HG02970 (cell line): ENCODE data around the gene PRDM12.

Experiments used
- ATAC-seq: cut with Tn5 transposase; IDR thresholded peaks from one replicate; pipeline ENCODE4 v1.9.1; 2021; ENCODE audit warnings: mild to moderate bottlenecking, moderate library complexity, moderate number of reproducible peaks; ENCODE audit not compliant: unreplicated experiment, low FRiP score

The PRDM12 gene

GRCh38 chr9:130664251-130665028 is at the start of gene PRDM12:
Gene PRDM12, plus strand, starts transcription at chr9:130664594. Its CDS starts 60 bp downstream, at chr9:130664654.
- ATAC-seq: no peak

GRCh38 chr9:130616451-130616850 is 47.9 kb upstream of the PRDM12 start:
- no peak for ATAC-seq

- no peak for ATAC-seq
These were observed 40.9 kb upstream of the PRDM12 start for GRCh38 chr9:130623466-130623865.

DNA sequence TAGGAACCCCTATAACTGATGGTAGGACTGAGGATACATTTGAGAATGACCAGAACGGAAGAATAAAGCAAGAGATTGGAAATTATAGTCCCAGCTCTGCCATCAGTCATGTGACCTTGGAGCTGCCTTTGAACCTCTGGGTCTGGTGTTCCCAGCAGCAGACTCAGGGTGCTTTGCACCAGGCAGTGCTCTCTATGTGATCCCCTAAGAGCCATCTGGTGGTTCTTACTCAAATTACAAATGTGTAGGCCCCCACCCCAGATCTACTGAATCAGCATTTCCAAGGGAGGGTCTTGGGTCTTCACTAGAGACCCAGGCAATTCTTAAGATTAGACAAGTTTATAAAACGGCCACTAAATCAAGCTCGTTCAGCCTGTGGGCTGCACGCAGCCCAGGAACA is 40.2 kb upstream of the PRDM12 start:
- no peak for ATAC-seq

DNA sequence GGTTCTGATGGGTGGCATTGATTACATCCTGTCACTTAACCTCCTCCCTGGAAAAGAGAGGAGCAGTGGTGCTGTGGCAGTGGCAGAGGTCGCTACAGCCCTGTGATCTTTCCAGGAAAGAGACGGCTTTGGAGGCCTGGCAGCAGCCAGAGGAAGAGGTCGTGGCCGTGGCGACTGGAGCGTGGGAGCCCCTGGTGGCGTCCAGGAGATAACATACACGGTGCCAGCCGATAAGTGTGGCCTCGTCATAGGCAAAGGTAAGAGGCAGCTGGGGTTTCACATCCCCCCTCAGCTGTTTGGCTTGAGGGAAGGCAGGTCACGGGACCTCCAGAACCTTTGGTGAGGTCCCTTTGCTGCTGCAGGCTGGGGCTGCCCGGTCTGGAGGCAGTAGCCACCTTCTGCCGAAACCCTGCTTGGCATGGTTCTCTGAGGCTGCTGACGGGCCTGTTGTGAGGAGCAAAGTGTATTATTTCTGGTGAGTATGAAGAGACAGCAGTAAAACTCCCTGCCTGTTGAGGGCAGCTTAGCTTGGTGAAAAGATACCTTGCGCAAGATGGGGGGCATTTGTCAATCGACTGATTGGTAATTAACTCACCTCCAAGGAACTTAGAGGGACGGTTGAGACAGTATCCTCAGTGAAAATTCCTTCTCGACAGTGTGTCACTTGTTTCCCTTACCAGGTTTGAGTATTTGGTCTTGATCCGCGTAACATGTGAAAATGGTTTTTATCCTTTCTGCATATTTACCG is 38.0 kb upstream of the PRDM12 start:
- ATAC-seq: no peak

DNA sequence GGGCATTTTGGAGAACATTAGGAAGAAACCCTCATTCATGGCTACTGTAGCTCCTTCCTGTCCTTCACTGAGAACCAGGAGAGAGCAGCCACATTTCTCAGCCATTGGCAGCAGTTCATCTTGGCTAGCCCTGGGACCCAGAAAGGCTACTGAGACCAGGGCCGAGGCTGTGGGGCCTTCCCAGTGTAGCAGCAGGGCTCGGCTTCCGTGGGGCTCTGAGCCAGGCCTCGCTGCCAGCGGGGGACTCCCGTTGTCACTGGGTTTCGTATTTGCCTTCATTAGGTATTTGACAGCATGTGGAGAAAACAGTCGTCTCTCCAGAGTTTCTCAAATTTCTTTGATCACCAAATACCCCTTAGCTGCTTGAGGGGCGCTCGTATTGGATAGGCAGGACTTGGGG is 37.3 kb upstream of the PRDM12 start:
- no peak for ATAC-seq

- no peak for ATAC-seq
These were observed 36.2 kb upstream of the PRDM12 start for GRCh38 chr9:130627896-130628792.

- no peak for ATAC-seq
These were observed 34.8 kb upstream of the PRDM12 start for GRCh38 chr9:130629443-130630070.

DNA sequence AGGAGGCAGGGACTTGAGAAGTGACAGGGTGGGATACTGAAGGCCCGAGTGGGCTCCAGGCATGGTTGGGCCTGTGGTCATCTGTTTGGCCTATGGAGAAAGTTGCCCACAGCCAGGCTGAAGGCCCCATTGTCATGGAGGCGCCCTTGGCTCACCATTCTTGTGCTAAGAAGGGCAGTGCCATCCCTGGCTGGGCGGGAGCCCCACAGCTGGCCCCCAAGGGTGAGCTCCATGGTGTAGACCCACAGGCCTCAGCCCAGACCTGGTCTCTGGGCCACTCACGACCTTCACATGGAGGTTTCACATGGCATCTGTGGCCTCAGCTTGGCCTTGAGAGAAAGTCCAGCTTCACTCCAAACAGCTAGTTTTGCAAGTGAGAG is 34.3 kb upstream of the PRDM12 start:
- ATAC-seq: no peak

DNA sequence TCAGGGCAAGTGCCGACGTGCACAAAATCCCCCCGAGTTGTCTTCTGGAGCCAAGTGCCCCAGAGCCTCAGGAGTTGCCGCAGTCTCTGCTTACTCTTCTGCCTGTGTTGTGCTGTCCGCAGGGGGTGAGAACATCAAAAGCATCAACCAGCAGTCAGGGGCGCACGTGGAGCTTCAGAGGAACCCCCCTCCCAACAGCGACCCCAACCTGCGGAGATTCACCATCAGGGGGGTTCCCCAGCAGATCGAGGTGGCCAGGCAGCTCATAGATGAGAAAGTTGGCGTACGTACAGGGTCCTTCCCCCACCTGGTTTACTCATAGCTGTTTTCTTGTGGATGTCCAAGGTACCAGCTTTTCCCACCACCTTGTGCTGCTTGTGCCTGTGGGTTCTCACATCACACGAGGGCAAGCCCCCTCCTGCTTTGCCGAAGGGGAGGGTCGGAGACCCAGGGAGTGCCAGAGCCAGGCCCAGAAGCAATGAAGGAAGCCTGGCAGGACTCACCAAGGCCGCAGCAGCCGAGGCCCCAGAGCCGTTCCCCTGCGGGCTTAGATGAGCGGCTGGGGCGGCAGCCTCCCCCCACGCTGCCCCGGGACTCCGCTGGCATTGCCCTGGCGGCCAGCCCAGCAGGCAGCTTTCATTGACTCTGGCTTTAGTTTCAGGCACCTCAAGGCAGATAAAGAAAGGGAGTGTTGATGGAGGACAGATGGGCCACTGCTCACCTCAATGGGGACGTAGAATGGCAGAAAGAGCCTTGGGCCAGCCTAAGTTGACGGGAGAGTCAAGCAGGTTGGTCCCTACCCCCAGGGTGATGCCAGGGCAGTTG is 33.7 kb upstream of the PRDM12 start:
- ATAC-seq: no peak

DNA sequence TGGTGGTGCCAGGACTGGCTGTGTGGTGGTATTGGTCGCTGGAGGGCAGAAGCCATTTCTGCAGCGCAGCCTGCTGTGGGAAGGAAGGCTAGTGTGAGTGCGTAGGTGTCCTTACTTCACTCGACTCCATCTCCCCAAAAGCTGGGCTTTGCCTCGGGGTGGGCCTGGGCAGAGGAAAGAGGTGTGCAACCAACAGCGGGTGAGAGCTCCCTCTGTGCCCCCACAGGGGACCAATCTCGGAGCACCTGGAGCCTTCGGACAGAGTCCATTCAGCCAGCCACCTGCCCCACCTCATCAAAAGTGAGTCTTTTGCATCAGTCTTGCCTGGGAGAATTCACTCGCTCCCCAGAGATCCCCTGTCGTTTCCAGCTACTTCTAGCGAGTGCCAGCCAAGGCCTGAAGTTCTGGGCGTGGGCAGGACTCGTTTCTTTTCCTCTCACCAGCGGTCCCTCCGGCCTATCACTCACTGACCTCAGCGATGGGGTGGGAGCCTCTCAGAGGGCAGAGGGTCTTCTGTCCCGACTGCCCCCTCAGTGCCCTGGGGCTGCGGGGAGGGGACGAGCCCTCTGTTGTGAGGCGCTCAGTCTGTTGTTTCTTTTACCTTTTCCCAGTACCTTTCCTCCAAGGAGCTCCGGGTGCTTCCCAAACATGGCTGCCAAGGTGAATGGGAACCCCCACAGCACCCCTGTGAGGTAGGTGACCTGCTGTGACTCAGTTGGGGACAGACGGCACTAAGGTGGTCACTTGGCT is 32.9 kb upstream of the PRDM12 start:
- ATAC-seq: no peak

GRCh38 chr9:130632081-130632710 is 32.2 kb upstream of the PRDM12 start:
- no peak for ATAC-seq

GRCh38 chr9:130632841-130633240 is 31.6 kb upstream of the PRDM12 start:
- no peak for ATAC-seq

- no peak for ATAC-seq
These were observed 30.8 kb upstream of the PRDM12 start for GRCh38 chr9:130633336-130634190.

DNA sequence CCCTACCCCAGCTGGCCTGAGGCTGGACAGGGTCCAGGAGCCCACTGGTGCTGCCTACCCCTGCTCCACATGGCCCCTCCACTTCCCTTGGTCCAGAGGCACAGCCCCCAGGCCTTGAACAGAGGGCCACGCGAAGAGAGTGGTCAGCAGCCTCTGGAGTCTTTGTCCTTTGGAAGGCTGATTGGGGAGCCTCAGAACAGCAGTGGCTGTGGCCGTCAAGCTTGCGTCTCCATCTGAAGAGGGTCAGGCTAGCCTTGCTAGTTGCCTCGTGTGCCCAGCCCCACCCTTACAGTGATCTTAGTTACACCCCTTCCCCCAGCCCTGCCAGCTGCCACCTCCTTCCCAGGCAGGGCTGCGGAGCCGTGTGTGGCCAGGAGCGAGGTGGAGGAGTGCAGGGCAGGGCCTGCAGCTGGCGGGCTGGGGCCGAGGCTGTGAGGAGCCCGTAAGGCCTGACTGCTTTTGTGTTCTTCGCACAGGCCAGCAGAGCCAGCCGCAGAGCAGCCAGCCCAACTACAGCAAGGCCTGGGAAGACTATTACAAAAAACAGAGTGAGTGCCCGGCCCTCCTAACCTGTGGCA is 30.1 kb upstream of the PRDM12 start:
- ATAC-seq: no peak

DNA sequence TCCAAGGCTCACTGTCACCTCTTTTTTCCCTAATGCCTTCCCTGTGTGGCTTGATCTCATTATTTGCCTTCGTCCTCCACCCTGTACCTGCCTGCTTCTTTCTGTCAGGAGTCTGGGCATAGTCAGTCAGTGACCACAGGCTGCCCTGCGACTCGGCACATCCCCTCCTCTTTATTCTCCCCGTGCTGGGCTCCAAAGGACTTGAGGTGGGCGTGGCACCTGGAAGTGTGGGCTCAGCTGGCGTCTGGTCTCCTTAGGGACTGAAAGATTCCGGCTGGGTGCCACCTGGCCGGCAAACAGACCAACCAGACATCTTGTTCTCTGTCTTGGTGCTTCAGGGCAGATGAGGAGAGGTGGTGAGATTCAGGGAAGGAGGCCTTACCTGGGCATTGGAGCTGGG is 29.6 kb upstream of the PRDM12 start:
- ATAC-seq: no peak

GRCh38 chr9:130635306-130635705 is 29.1 kb upstream of the PRDM12 start:
- no peak for ATAC-seq
